NCI-H187 treated with DMSO at 0.1 percent for 48 hours (cell line): ENCODE data around the gene CCDC28A.

Experiments used
- DNase-seq: peaks from one replicate; lab custom pipeline; 2025; lab: John Stamatoyannopoulos, UW

The CCDC28A gene

DNA sequence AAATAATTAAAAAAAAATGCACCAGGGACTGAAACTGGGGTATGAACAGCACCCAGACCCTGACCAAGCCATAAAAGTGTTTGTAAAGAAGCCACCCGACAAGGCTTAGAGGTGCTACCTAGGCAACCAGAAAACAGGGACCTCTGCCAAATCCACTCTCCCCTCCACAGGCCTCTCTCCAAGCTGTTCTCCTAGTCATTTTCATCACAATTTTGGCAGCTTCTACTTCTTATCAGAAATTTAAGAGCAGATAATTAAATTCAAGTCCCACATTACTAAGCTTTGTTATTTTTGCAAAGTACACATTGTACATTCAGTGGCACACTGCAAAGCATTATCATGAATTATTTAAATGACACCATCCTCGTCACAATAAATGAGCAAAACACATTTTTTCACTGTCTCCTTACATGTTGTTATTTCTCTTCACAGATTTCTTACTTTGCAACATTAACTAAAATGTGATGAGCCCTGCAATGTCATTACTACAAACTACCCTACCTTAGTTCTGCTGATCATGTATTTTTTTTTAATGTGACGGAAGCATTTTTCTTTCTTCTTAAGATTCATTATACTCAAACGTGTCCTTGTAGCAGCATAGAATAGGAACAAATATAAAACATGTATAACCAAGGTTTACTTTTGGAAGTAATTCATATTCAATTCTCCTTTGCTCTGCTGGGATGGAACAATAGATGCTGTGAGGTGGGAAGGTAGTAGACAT lies 60.4 kb downstream of the CCDC28A start:
- DNase-seq, result no peak

GRCh38 chr6:138837246-138837645 lies 63.7 kb downstream of the CCDC28A start:
- DNase-seq, result no peak
